Nephron progenitor cell (in vitro differentiated cells): ENCODE data around the gene WFIKKN2.

Source experiments
- DNase-seq: peaks from one replicate; pipeline ENCODE4 v3.0.0; 2021
- H3K27ac Mint-ChIP-seq: 2 replicates; pipeline ENCODE4 v1.8.0; 2021; ENCODE audit warnings: mild to moderate bottlenecking, moderate library complexity, mixed read lengths
- H3K27me3 Mint-ChIP-seq: 2 replicates; pipeline ENCODE4 v1.8.0; 2021; ENCODE audit warnings: mild to moderate bottlenecking, low read depth, mixed read lengths; ENCODE audit not compliant: poor library complexity
- H3K36me3 Mint-ChIP-seq: 2 replicates; pipeline ENCODE4 v1.8.0; 2021; ENCODE audit warnings: low read depth, mixed read lengths
- H3K4me1 Mint-ChIP-seq: 2 replicates; pipeline ENCODE4 v1.8.0; 2021; ENCODE audit warnings: mixed read lengths
- H3K4me3 Mint-ChIP-seq: 2 replicates; pipeline ENCODE4 v1.8.0; 2021; ENCODE audit warnings: mild to moderate bottlenecking, moderate library complexity, mixed read lengths
- H3K9me3 Mint-ChIP-seq: 2 replicates; pipeline ENCODE4 v1.8.0; 2021; ENCODE audit warnings: mild to moderate bottlenecking, moderate library complexity, mixed read lengths
- CTCF ChIP-seq: fragments of 200-600 bp; sonication (generic); IDR thresholded peaks from 2 replicates; pipeline ENCODE4 v1.5.0; 2021; ENCODE audit warnings: antibody characterized with exemption

The WFIKKN2 gene

GRCh38 chr17:50833510-50834428 lies 1.6 kb upstream of the WFIKKN2 start:
- DNase-seq, result no peak
- H3K27ac Mint-ChIP-seq, result peak overlapping the region; percentile 90
- H3K4me3 Mint-ChIP-seq, result peak overlapping the region; percentile 44
- TF ChIP-seq CTCF, result no peak
- no peaks in the 10 kb centered on the region for H3K9me3 Mint-ChIP-seq
- peaks cover 79% of the 10 kb centered on the region for H3K4me1 Mint-ChIP-seq
- peaks cover 7% of the 10 kb centered on the region for H3K27me3 Mint-ChIP-seq
- H3K36me3 Mint-ChIP-seq, result no peaks in the 10 kb centered on the region

- Mint-ChIP-seq H3K4me3 (peak overlapping the region; percentile 64), H3K36me3 (no peaks in the 10 kb centered on the region), H3K27me3 (peaks cover 7% of the 10 kb centered on the region), H3K27ac (no peak overlapping the region), H3K4me1 (peaks cover 74% of the 10 kb centered on the region), H3K9me3 (no peaks in the 10 kb centered on the region)
- no peak for TF ChIP-seq CTCF
- peak; percentile 52 for DNase-seq
Measured at GRCh38 chr17:50834429-50835300, 721 bp upstream of the WFIKKN2 start.

GRCh38 chr17:50836826-50837225 lies 1.4 kb downstream of the WFIKKN2 start:
- peaks cover 7% of the 10 kb centered on the region for H3K27me3 Mint-ChIP-seq
- peaks cover 62% of the 10 kb centered on the region for H3K4me1 Mint-ChIP-seq
- H3K36me3 Mint-ChIP-seq, result no peaks in the 10 kb centered on the region
- H3K4me3 Mint-ChIP-seq, result no peak overlapping the region
- H3K27ac Mint-ChIP-seq, result no peak overlapping the region
- H3K9me3 Mint-ChIP-seq, result no peaks in the 10 kb centered on the region
- DNase-seq, result no peak
- TF ChIP-seq CTCF, result no peak

- no peaks in the 10 kb centered on the region for H3K9me3 Mint-ChIP-seq
Measured at GRCh38 chr17:50837286-50837979, 2.0 kb downstream of the WFIKKN2 start.

More at GRCh38 chr17:50837286-50837979, 2.0 kb downstream of the WFIKKN2 start:
- H3K36me3 Mint-ChIP-seq, result no peaks in the 10 kb centered on the region
- no peak overlapping the region for H3K4me3 Mint-ChIP-seq
- peaks cover 7% of the 10 kb centered on the region for H3K27me3 Mint-ChIP-seq
- H3K27ac Mint-ChIP-seq, result no peak overlapping the region
- TF ChIP-seq CTCF, result no peak
- peaks cover 60% of the 10 kb centered on the region for H3K4me1 Mint-ChIP-seq
- DNase-seq, result no peak
